Stimulated activated CD8-positive, alpha-beta memory T cell treated with anti-CD3 and anti-CD28 coated beads, Interleukin-7, amount 100 ng/mL, for 4 hours (primary cell): ENCODE data around the gene DDX21.
"Not testable (repeated sequence)": the region's sequence is repeated elsewhere in the genome, so short reads cannot be mapped to it uniquely, and the experiment has no call there.

Experiments used
- DNase-seq, 2 donors: peaks; one replicate each; pipeline ENCODE4 v3.0.0-alpha.2; 2020; ENCODE audit warnings: low read depth in 2 of 2

Gene DDX21

DNA sequence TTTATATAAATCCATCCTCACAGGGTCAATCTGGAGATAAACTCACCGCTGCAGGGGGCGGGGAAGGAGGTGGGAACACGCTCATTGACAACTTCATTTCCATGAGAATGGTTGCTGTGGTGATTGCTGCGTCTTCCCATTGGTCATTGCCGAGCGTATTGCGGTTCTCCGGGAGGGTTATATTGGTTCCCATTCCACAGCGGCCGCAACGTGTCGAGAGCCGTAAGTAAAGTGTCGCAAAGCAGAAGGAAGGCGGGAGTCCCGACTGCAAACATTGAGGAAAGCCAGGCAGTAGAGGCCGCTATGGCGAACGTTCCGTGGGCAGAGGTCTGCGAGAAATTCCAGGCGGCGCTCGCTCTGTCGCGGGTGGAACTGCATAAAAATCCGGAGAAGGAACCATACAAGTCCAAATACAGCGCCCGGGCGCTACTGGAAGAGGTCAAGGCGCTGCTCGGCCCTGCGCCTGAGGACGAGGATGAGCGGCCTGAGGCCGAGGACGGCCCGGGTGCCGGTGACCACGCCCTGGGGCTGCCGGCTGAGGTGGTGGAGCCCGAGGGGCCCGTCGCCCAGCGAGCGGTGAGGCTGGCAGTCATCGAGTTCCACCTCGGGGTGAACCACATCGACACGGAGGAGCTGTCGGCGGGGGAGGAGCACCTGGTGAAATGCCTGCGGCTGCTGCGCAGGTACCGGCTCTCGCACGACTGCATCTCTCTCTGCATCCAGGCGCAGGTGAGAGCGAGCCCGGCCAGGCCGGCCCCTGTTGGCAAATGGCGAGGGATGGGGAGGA lies 32.8 kb downstream of the DDX21 start, which contains the start of gene KIFBP:
TSS of gene KIFBP (plus strand) at position 274 of the 787 bp plus-strand sequence. CDS start at position 304, 30 bp downstream.
- DNase-seq: peak; percentile 68 to 69

DNA sequence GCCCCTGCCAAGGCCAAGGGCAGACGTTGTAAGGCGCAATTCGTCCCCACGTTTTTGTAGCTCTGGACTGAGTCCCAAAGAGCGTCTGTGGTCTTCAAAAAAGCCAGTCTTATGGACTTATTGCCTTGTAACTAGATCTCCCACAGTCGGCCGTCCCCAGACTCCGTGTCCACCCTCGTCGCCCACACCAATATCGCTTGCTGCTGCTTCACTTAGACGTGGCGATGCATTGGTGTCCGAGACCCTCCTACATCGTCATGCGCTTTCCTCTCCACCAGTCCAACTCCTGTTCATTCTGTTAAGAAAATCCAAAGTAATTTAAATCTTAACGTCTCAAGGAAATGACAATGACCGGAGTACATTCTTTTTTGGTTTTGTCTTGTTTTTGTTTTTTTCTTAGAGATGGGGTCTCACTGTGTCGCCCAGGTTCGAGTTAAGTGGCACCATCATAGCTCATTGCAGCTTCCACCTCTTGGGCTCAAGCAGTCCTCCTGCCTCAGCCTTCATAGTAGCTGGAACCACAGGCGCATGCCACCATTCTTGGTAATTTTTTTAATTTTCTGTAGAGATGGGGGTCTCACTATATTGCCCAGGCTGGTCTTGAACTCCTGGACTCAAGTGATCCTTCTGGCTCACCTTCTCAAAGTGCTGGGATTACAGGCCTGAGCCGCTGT lies 33.5 kb downstream of the DDX21 start:
- DNase-seq: no peak

DNA sequence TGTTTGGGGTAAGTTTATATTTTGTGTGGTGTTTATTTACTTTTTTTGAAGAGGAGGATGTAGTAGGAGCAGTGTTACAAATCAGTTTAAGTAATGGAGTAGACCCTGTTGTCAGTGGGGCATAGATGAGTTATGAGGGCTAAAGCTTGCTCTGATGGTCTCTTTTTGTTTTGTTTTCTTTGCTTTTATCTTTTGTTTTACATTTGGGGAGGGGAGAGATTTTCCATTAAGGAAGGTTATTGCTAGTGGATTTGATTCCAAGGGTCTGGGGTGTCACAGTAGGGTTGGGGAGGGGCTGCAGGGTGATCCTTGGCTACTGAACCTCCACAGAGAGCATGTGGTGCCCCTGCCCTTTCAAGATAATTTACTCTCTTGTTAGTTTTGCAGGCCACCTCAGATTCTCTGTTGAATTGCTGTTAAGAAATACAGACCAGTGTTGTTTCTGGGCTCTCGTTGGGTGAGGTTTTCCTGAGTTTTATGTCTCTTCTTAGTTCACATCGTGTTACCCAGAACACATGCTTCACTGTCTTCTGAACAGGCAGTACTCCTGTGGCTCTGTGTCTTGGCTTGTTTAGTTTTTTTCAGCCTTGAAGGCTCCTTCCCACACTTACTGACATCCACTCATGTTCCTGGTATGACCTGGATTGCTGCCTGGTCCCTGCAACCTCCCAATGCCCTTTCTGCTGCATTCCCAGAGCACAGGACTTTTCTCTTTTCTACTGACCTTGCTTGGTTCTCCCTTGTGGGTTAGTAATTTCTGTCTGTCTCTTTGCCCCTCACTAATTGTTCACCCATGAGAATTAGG lies 36.9 kb downstream of the DDX21 start:
- DNase-seq: no peak

DNA sequence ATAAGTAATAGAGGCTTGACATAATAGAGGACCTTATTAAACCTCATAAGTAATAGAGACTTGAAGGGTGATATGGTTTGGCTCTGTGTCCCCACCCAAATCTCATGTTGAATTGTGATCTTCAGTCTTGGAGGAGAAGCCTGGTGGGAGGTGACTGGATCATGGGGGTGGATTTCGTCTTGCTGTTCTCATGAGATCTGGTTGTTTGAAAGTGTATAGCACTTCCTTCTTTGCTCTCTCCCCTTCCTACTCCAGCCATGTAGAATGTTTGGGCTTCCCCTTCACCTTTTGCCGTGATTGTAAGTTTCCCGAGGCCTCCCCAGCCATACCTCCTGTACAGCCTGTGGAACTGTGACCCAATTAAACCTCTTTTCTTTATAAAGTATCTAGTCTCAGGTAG lies 41.2 kb downstream of the DDX21 start:
- no peak for DNase-seq

GRCh38 chr10:69004821-69005220 lies 48.9 kb downstream of the DDX21 start:
- DNase-seq: no peak

DNA sequence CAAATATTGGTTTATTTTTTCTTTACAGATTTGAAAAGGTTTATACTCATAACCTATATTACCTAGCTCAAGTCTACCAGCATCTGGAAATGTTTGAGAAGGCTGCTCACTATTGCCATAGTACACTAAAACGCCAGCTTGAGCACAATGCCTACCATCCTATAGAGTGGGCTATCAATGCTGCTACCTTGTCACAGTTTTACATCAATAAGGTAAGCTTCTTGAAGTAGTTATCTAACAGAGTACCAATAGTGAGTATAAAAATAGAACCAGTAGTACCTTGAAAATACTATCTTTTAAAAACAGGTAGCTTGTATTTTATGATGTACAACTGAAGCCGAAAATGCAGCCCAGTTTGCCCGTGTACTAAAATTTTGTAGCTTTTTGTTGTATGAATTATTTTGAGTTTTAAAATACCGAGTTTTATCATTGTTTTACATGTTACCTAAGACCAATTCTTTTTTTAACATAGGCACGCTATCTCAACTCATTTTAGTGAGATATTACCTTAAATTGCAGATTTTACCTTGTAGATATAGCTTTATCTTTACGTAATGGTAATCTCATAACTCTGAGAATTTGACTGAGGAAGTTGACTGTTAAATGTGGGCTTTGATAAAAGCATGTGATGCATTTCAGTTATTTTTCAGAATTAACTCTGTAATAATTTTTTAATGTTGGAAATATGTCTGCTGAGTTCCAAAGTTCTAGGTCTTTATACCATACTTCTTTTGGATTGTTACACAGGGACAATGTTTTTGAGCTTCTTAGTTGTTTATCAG lies 49.9 kb downstream of the DDX21 start:
- no peak for DNase-seq

GRCh38 chr10:69007260-69007659 lies 51.3 kb downstream of the DDX21 start:
- no peak for DNase-seq

- DNase-seq: no peak
These were observed 53.4 kb downstream of the DDX21 start for GRCh38 chr10:69009360-69009759.

DNA sequence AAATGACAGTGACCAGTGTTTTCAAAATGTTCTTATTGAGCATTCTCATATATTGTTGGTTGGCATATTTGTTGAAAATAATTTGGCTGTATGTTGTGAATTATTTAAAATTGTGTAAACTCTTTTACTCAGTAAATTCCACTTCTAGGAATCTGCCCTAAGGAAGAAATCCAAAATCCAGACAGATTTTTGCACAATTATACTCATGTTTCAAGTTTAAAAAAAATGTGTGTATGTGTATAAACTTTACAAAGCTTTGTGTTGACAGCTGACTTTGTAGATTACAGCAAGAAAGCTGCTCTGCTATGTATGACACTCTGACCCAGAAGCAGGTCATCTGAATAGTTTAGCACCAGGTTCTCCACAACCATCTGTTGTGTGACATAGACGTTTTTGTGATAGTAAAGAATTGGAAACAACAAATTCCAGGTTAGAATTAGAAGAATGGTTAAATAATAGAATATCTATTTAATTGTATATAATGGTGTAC lies 54.2 kb downstream of the DDX21 start:
- no peak for DNase-seq

- DNase-seq: not testable (repeated sequence)
These were observed 56.8 kb downstream of the DDX21 start for GRCh38 chr10:69012778-69013177.

DNA sequence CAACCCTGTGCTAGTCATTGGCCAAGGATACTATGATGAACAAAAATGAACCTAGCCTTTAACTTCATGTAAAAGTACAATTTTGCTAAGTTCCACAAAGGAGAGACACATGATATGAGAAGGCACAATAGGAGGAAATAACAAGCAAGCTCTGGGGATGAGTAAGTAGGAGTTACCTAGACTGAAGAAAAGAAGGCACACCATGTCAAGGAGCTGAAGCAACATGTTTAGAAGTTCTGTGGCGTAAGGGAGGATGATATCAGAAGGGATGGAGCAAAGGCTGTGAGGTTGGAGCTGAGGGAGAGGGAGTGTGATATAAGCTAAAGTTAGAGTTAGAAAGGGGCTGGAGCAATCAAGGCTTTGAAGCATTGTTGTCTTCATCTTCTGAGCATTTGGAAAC lies 58.2 kb downstream of the DDX21 start:
- no peak for DNase-seq

DNA sequence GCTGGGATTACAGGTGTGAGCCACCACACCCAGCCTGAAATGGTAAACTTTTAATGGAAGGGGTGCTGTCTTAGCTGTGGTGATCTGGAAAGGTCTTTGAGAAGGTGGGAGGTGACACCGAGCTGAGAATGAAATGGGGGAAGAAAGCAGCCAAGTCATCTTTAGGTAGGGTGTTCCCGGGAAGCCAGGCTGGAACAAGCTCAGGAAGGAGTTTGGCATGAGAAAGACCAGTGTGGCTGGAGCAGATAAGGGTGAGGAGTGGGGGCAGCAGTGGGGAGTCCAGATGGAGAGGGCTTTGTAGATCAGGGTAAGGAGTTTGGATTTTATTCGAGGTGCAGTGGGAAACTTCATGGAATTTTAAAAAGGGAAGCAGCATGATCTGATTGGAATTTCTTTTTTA lies 62.6 kb downstream of the DDX21 start:
- no peak for DNase-seq

DNA sequence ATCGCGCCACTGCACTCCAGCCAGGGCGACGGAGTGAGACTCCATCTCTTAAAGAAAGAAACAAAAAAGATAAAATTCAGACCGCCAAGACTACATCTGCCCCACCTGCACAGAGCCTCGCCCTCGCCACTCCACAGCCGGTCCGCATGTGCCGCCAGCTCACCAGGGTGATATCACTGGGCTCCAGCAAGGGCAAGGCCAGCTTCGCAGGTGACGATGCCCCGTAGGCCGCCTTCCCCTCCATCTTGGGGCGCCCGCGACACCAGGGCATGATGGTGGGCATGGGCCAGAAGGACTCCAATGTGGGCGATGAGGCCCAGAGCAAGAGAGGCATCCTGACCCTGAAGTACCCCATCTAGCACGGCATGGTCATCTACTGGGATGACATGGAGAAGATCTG lies 66.6 kb downstream of the DDX21 start:
- no peak for DNase-seq

DNA sequence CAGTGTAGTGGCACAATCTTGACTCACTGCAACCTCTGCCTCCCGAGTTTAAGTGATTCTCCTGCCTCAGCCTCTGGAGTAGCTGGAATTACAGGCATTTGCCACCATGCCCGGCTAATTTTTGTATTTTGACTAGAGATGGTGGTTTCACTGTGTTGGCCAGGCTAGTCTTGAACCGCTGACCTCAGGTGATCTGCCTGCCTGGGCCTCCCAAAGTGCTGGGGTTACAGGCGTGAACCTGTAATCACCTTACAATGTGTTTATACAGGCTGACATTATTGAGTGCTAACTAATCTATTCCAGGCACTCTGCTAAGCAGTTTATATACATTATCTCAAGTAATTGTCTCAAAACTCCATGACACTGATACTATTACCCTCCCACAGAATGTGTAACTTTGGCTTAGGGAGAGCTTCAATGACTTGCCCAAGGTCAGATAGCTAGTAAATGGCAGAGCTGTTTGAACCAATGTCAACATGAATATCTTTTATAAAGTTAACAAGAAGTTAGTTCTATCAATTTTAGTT lies 69.5 kb downstream of the DDX21 start:
- no peak for DNase-seq

GRCh38 chr10:69033256-69033655 lies 77.3 kb downstream of the DDX21 start:
- DNase-seq: no peak
